Stimulated activated naive B cell treated with anti-CD40 and anti-IgM and Interleukin-4, amounts not matched to agents 10 μg/mL and 1 μg/mL and 100 μg/mL, for 72 hours (primary cell): ENCODE measurements around the gene PERP.

Experiments used
- ATAC-seq, 2 donors: fragments of 150-1000 bp; cut with Tn5 transposase; replicated peaks; 2 replicates each; pipeline ENCODE4 v1.10.0; 2021; ENCODE audit warnings: moderate library complexity in 1 of 2
- DNase-seq: peaks from one replicate; pipeline ENCODE4 v3.0.0; 2021
- H3K27ac Mint-ChIP-seq: one replicate; pipeline ENCODE4 v1.8.0; 2022; ENCODE audit warnings: mild to moderate bottlenecking, mixed read lengths
- H3K27me3 Mint-ChIP-seq, 2 donors: one replicate each; pipeline ENCODE4 v1.8.0; 2022; ENCODE audit warnings: mixed read lengths in 2 of 2
- H3K36me3 Mint-ChIP-seq, 2 donors: one replicate each; pipeline ENCODE4 v1.8.0; 2022; ENCODE audit warnings: mixed read lengths in 2 of 2, mild to moderate bottlenecking in 1 of 2
- H3K4me1 Mint-ChIP-seq, 2 donors: one replicate each; pipeline ENCODE4 v1.8.0; 2022; ENCODE audit warnings: mixed read lengths in 2 of 2, mild to moderate bottlenecking in 1 of 2
- H3K4me3 Mint-ChIP-seq, 2 donors: one replicate each; pipeline ENCODE4 v1.8.0; 2022; ENCODE audit warnings: mild to moderate bottlenecking in 2 of 2, mixed read lengths in 2 of 2, moderate library complexity in 1 of 2
- H3K9me3 Mint-ChIP-seq, 2 donors: one replicate each; pipeline ENCODE4 v1.8.0; 2022; ENCODE audit warnings: mixed read lengths in 2 of 2, mild to moderate bottlenecking in 1 of 2

Gene PERP

DNA sequence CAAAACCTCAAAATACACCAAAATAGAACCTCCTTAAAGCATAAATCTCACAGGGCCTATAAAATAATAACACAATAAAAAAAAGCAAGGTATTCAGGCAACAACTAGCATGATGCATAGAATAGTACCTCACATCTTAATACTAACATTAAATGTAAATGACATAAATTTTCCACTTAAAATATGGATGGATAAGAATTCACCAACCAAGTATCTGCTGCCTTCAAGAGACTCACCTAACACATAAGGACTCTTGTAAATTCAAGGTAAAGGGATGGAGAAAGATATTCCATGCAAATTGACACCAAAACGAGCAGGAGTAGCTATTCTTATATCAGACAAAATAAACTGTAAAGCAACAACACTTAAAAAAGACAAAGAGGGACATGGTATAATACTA lies 52.2 kb downstream of the PERP start:
- H3K4me1 Mint-ChIP-seq: no peaks in the 10 kb centered on the region
- peaks cover 0 to 9% of the 10 kb centered on the region in 2 donors for H3K36me3 Mint-ChIP-seq
- H3K27ac Mint-ChIP-seq: no peak overlapping the region
- H3K27me3 Mint-ChIP-seq: peaks cover 60 to 72% of the 10 kb centered on the region in 2 donors
- no peak for DNase-seq
- peaks cover 23 to 32% of the 10 kb centered on the region in 2 donors for H3K9me3 Mint-ChIP-seq
- no peak for ATAC-seq
- no peak overlapping the region for H3K4me3 Mint-ChIP-seq

DNA sequence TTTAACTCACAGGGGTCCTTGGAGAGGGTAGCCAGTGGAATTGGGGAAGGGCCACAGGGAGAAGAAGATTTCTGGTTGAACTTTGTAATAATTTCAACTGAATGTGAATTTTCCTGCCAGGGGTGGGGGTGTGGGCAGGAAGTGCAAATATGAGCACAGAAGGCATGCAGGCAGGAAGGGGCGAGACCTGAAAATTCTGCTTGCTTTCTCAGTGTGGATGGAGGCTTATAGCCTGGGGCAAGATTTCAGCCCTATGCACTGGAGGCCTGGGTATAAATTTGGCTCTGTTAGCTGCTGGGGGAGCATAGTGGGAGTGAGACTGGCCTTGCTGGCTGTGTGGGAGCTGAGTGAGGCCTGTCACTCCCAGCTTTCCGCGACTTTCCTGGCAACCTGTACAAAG lies 54.4 kb downstream of the PERP start:
- peaks cover 58 to 62% of the 10 kb centered on the region in 2 donors for H3K27me3 Mint-ChIP-seq
- peaks cover 0 to 6% of the 10 kb centered on the region in 2 donors for H3K4me1 Mint-ChIP-seq
- ATAC-seq (no peak), DNase-seq (no peak)
- peaks cover 0 to 9% of the 10 kb centered on the region in 2 donors for H3K36me3 Mint-ChIP-seq
- H3K9me3 Mint-ChIP-seq: peaks cover 22 to 31% of the 10 kb centered on the region in 2 donors
- no peak overlapping the region for H3K4me3 Mint-ChIP-seq
- no peak overlapping the region for H3K27ac Mint-ChIP-seq

DNA sequence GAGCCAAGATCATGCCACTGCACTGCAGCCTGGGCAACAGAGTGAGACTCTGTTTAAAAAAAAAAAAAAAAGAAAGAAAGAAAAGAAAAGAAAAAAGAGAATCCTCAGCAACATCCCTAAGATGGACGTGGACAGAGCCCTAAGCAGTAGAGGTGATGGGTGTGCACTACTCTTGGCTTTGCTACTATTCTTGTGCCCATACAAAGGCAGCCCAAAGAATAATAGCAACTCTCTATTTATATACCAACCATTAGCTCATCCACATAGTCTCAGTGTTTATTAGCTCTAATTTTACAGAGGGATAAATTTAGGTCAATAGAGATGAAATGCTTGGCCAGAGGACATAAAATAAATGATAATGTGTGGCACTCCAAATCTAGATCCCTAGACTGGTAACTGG lies 62.2 kb downstream of the PERP start:
- DNase-seq: no peak
- Mint-ChIP-seq H3K36me3 (no peaks in the 10 kb centered on the region), H3K4me3 (no peak overlapping the region), H3K9me3 (peaks cover 0 to 2% of the 10 kb centered on the region in 2 donors), H3K27ac (no peak overlapping the region), H3K27me3 (peaks cover 6 to 12% of the 10 kb centered on the region in 2 donors), H3K4me1 (peaks cover 0 to 6% of the 10 kb centered on the region in 2 donors)
- ATAC-seq: no peak

DNA sequence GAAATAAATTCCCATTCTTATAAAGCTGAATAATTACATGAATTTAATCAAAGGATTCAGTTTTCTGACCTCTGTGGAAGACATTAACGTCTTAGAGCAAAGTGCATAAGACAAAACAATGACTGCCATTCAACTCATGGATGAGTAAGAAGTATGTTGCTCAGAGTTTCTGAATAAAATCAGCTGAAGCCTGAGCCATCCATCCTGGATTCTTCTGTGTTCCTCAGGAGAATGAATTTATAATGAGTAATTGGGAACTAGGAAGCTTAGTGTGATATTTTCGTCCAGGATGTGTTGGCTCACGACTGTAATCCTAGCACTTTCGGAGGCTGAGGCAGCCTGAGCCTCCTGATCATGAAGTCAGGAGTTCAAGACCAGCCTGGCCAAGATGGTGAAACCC lies 62.8 kb downstream of the PERP start:
- H3K4me3 Mint-ChIP-seq: no peak overlapping the region

More for the DNA sequence above, 62.8 kb downstream of the PERP start:
- DNase-seq (no peak), ATAC-seq (no peak)
- Mint-ChIP-seq H3K4me1 (peaks cover 0 to 6% of the 10 kb centered on the region in 2 donors), H3K9me3 (peaks cover 0 to 2% of the 10 kb centered on the region in 2 donors), H3K27me3 (peaks cover 6 to 12% of the 10 kb centered on the region in 2 donors), H3K27ac (no peak overlapping the region), H3K36me3 (no peaks in the 10 kb centered on the region)
